Breast epithelium (tissue), 3 donors: Measurements from ENCODE around the gene UCHL1.

Experiments
- POLR2A ChIP-seq: fragments of 450-650 bp; IDR thresholded peaks from one replicate; pipeline ENCODE4 v1.6.1; 2016; ENCODE audit warnings: antibody characterized with exemption, mild to moderate bottlenecking, moderate library complexity
- TF ChIP-seq, protein P1 (sequence below), 3 donors: fragments of 450-650 bp; IDR thresholded peaks; one replicate each; pipeline ENCODE4 v1.5.1; 2016 to 2017; ENCODE audit warnings: antibody characterized with exemption in 3 of 3, mild to moderate bottlenecking in 3 of 3, moderate library complexity in 3 of 3

- TF ChIP-seq, protein P1, sequence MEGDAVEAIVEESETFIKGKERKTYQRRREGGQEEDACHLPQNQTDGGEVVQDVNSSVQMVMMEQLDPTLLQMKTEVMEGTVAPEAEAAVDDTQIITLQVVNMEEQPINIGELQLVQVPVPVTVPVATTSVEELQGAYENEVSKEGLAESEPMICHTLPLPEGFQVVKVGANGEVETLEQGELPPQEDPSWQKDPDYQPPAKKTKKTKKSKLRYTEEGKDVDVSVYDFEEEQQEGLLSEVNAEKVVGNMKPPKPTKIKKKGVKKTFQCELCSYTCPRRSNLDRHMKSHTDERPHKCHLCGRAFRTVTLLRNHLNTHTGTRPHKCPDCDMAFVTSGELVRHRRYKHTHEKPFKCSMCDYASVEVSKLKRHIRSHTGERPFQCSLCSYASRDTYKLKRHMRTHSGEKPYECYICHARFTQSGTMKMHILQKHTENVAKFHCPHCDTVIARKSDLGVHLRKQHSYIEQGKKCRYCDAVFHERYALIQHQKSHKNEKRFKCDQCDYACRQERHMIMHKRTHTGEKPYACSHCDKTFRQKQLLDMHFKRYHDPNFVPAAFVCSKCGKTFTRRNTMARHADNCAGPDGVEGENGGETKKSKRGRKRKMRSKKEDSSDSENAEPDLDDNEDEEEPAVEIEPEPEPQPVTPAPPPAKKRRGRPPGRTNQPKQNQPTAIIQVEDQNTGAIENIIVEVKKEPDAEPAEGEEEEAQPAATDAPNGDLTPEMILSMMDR (IDR thresholded peaks at IDR 0.05) = no peak
- TF ChIP-seq POLR2A = no peak
Observed at GRCh38 chr4:41282366-41282765, 25.6 kb downstream of the UCHL1 start.
